ENCODE results near the gene AHSG.

AHSG gene

GRCh38 chr3:186593862-186594261 is 19.0 kb upstream of the AHSG start:
- no peak for DNase-seq (ENCODE audit: low read depth)

GRCh38 chr3:186594591-186595113 is 18.2 kb upstream of the AHSG start:
- no peak for DNase-seq (ENCODE audit: low read depth)

GRCh38 chr3:186596568-186597287 is 16.1 kb upstream of the AHSG start:
- no peak for DNase-seq (ENCODE audit: low read depth)

- DNase-seq (ENCODE audit: low read depth): no peak
Observed at GRCh38 chr3:186598108-186598784, 14.6 kb upstream of the AHSG start.

GRCh38 chr3:186598794-186599141 is 14.1 kb upstream of the AHSG start:
- no peak for DNase-seq (ENCODE audit: low read depth)

GRCh38 chr3:186599142-186599784 is 13.6 kb upstream of the AHSG start:
- DNase-seq (ENCODE audit: low read depth): no peak

GRCh38 chr3:186599785-186600166 is 13.1 kb upstream of the AHSG start:
- no peak for DNase-seq (ENCODE audit: low read depth)

GRCh38 chr3:186600896-186601295 is 12.0 kb upstream of the AHSG start:
- no peak for DNase-seq (ENCODE audit: low read depth)

GRCh38 chr3:186603159-186603558 is 9.7 kb upstream of the AHSG start:
- no peak for DNase-seq (ENCODE audit: low read depth)

GRCh38 chr3:186605078-186605477 is 7.8 kb upstream of the AHSG start:
- no peak for DNase-seq (ENCODE audit: low read depth)

GRCh38 chr3:186605561-186606545 is 7.0 kb upstream of the AHSG start:
- DNase-seq (ENCODE audit: low read depth): no peak

GRCh38 chr3:186608624-186609215 is 4.1 kb upstream of the AHSG start:
- DNase-seq (ENCODE audit: low read depth): no peak

GRCh38 chr3:186609247-186609868 is 3.5 kb upstream of the AHSG start:
- DNase-seq (ENCODE audit: low read depth): no peak

GRCh38 chr3:186612065-186612464 is 795 bp upstream of the AHSG start:
- no peak for DNase-seq (ENCODE audit: low read depth)

- no peak for DNase-seq (ENCODE audit: low read depth)
Observed at GRCh38 chr3:186613637-186614265, 891 bp downstream of the AHSG start.

GRCh38 chr3:186614266-186614596 is 1.4 kb downstream of the AHSG start:
- DNase-seq (ENCODE audit: low read depth): no peak

GRCh38 chr3:186614597-186615483 is 2.0 kb downstream of the AHSG start:
- DNase-seq (ENCODE audit: low read depth): peak; percentile 38

GRCh38 chr3:186616299-186616617 is 3.4 kb downstream of the AHSG start:
- no peak for DNase-seq (ENCODE audit: low read depth)

GRCh38 chr3:186617036-186617946 is 4.4 kb downstream of the AHSG start:
- DNase-seq (ENCODE audit: low read depth): peak; percentile 91
